ENCODE data around the gene PRAME. TPM values are rescaled to one million over a fixed set of nuclear protein-coding genes. Genes with fewer than 3 reads are reported as not detected.

PRAME gene
- total and polyA plus RNA-seq, 4 donors, result 0.02 to 1.5 TPM; not detected in 2

DNA sequence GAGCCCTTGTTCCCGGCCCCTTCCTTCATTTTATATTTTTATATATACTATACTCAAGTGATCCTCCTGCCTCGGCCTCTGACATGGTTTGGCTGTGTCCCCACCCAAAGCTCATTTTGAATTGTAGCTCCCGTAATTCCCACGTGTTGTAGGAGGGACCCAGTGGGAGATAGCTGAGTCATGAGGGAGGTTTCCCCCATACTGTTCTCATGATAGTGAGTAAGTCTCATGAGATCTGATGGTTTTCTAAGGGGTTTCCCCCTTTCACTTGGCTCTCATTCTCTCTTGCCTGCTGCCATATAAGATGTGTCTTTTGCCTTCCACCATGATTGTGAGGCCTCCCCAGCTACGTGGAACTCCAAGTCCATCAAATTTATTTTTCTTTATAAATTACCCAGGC, 31.8 kb downstream of the PRAME start:
- H3K27me3 ChIP-seq (ENCODE audit: control insufficient read depth in 3 of 3, insufficient read depth in 3 of 3, low read length in 2 of 3), result peaks cover 0 to 2% (median 0%) of the 10 kb centered on the region in 3 donors
- H3K36me3 ChIP-seq (ENCODE audit: control insufficient read depth in 4 of 4, insufficient read depth in 4 of 4, low read length in 4 of 4), result no peaks in the 10 kb centered on the region
- no peak overlapping the region for H3K4me3 ChIP-seq
- DNase-seq (no peak), ATAC-seq (ENCODE audit: insufficient read depth, low FRiP score) (no peak)
- no peak overlapping the region for H3K9ac ChIP-seq (ENCODE audit: insufficient read depth in 1 of 2, low read length in 2 of 2)
- WGBS, 2 donors, result 77 to 80% methylated on average over 5 of the region's 5 CpGs
- no peaks in the 10 kb centered on the region for H3K9me3 ChIP-seq (ENCODE audit: control insufficient read depth in 4 of 4, insufficient read depth in 3 of 4, low read length in 3 of 4)
- TF ChIP-seq, protein P1, sequence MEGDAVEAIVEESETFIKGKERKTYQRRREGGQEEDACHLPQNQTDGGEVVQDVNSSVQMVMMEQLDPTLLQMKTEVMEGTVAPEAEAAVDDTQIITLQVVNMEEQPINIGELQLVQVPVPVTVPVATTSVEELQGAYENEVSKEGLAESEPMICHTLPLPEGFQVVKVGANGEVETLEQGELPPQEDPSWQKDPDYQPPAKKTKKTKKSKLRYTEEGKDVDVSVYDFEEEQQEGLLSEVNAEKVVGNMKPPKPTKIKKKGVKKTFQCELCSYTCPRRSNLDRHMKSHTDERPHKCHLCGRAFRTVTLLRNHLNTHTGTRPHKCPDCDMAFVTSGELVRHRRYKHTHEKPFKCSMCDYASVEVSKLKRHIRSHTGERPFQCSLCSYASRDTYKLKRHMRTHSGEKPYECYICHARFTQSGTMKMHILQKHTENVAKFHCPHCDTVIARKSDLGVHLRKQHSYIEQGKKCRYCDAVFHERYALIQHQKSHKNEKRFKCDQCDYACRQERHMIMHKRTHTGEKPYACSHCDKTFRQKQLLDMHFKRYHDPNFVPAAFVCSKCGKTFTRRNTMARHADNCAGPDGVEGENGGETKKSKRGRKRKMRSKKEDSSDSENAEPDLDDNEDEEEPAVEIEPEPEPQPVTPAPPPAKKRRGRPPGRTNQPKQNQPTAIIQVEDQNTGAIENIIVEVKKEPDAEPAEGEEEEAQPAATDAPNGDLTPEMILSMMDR (IDR thresholded peaks at IDR 0.05; ENCODE audit: control extremely low read depth, extremely low read depth), result no peak
- H3K27ac ChIP-seq (ENCODE audit: low read depth in 1 of 2, low read length in 1 of 2), result no peak overlapping the region
- no peaks in the 10 kb centered on the region for H3K4me1 ChIP-seq (ENCODE audit: control insufficient read depth in 5 of 5, insufficient read depth in 5 of 5, low read length in 5 of 5)

DNA sequence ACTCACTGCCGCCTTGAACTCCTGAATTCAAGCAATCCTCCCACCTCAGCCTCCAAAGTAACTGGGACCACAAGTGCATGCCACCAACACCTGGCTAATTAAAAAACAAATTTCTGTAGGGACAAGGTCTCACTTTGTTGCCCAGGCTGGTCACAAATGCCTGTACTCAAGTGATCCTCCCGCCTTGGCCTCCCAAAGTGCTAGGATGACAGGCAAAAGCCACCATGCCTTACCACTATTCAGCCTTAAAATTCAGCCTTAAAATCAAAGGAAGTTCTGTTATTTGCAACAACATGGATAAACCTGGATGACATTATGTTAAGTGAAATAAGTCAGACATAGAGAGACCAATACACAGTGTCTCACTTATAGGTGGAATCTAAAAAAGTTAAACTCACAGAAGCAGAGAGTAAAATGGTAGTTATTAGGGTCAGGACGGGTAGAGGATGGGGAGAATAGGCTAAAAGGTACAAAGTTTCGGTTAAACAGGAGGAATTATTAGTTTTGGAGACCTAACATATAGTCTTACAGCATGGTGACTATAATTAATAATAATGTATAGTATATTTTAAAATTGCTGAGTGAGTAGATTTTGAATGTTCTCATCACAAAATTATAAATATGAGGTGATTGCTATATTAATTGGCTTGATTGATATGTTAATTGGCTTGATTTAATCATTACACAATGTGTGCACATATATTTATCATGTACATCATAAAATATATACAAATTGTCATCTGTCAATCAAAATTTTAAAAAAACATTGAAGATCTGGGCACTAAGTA, 32.7 kb downstream of the PRAME start:
- ATAC-seq (ENCODE audit: insufficient read depth, low FRiP score), result no peak
- TF ChIP-seq, protein P1 (IDR thresholded peaks at IDR 0.05; ENCODE audit: control extremely low read depth, extremely low read depth), result no peak

DNA sequence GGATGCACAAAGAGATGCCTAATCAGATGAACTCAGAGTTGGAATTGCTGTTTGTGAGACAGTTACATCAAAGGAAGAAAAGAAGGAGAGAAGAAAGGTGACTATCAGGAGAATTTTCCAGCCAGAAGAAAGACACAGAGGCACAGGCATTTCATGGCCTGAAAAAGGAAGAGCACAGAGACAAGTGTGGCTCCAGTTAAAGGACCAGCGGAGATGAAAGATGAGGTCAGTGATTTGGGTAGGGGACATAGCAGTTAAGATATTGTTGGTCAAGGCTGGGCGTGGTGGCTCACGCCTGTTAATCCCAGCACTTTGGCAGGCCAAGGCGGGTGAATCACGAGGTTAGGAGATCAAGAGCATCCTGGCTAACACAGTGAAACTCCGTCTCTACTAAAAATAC, 35.6 kb downstream of the PRAME start:
- 86 to 91% methylated on average over 6 of the region's 6 CpGs for WGBS, 2 donors
- H3K27ac ChIP-seq (ENCODE audit: low read depth in 1 of 2, low read length in 1 of 2), result no peak overlapping the region
- H3K9ac ChIP-seq (ENCODE audit: insufficient read depth in 1 of 2, low read length in 2 of 2), result no peak overlapping the region
- H3K36me3 ChIP-seq (ENCODE audit: control insufficient read depth in 4 of 4, insufficient read depth in 4 of 4, low read length in 4 of 4), result no peaks in the 10 kb centered on the region
- H3K4me1 ChIP-seq (ENCODE audit: control insufficient read depth in 5 of 5, insufficient read depth in 5 of 5, low read length in 5 of 5), result no peaks in the 10 kb centered on the region
- peaks cover 0 to 2% (median 0%) of the 10 kb centered on the region in 3 donors for H3K27me3 ChIP-seq (ENCODE audit: control insufficient read depth in 3 of 3, insufficient read depth in 3 of 3, low read length in 2 of 3)
- ATAC-seq (ENCODE audit: insufficient read depth, low FRiP score) (no peak), DNase-seq (no peak)
- no peaks in the 10 kb centered on the region for H3K9me3 ChIP-seq (ENCODE audit: control insufficient read depth in 4 of 4, insufficient read depth in 3 of 4, low read length in 3 of 4)
- TF ChIP-seq, protein P1 (IDR thresholded peaks at IDR 0.05; ENCODE audit: control extremely low read depth, extremely low read depth), result no peak
- no peak overlapping the region for H3K4me3 ChIP-seq

More for the DNA sequence above, 32.7 kb downstream of the PRAME start:
- Histone ChIP-seq H3K27ac (ENCODE audit: low read depth in 1 of 2, low read length in 1 of 2) (no peak overlapping the region), H3K9ac (ENCODE audit: insufficient read depth in 1 of 2, low read length in 2 of 2) (no peak overlapping the region), H3K36me3 (ENCODE audit: control insufficient read depth in 4 of 4, insufficient read depth in 4 of 4, low read length in 4 of 4) (no peaks in the 10 kb centered on the region), H3K4me1 (ENCODE audit: control insufficient read depth in 5 of 5, insufficient read depth in 5 of 5, low read length in 5 of 5) (no peaks in the 10 kb centered on the region), H3K4me3 (no peak overlapping the region), H3K9me3 (ENCODE audit: control insufficient read depth in 4 of 4, insufficient read depth in 3 of 4, low read length in 3 of 4) (no peaks in the 10 kb centered on the region), H3K27me3 (ENCODE audit: control insufficient read depth in 3 of 3, insufficient read depth in 3 of 3, low read length in 2 of 3) (peaks cover 0 to 2% (median 0%) of the 10 kb centered on the region in 3 donors)
- WGBS, 2 donors, result 84 to 90% methylated on average over 4 of the region's 4 CpGs
- DNase-seq, result no peak
